Esophagus muscularis mucosa (tissue), 4 donors: ENCODE data around the gene USP22. TPM values are rescaled to one million over a fixed set of nuclear protein-coding genes. Genes with fewer than 3 reads are reported as not detected.

Experiments
- DNase-seq: peaks from one replicate; pipeline ENCODE4 v3.0.0-alpha.2; 2017; ENCODE audit errors: extremely low spot score
- H3K27ac ChIP-seq, 4 donors: fragments of 200-600 bp; sonication (generic); replicated peaks in 1 of 4; 1 replicate in 3 of 4; 2 replicates in 1 of 4; pipeline ENCODE4 v1.5.1; 2016 to 2019; ENCODE audit warnings: mild to moderate bottlenecking in 1 of 4
- H3K27me3 ChIP-seq, 4 donors: fragments of 200-600 bp; sonication (generic); one replicate each; pipeline versions ENCODE4 v1.5.1 to v1.6.0; 2016 to 2019
- H3K36me3 ChIP-seq, 4 donors: fragments of 200-600 bp; sonication (generic); one replicate each; pipeline ENCODE4 v1.5.1; 2016 to 2019
- H3K4me1 ChIP-seq, 4 donors: fragments of 200-600 bp; sonication (generic); one replicate each; pipeline ENCODE4 v1.5.1; 2016 to 2019
- H3K4me3 ChIP-seq, 4 donors: fragments of 200-600 bp; sonication (generic); 1 replicate in 2 of 4; 2 replicates in 2 of 4; pipeline ENCODE4 v1.5.1; 2016 to 2019; ENCODE audit warnings: mild to moderate bottlenecking in 4 of 4, moderate library complexity in 1 of 4
- H3K9me3 ChIP-seq, 4 donors: fragments of 200-600 bp; sonication (generic); 1 replicate in 3 of 4; 2 replicates in 1 of 4; pipeline ENCODE4 v1.5.1; 2016 to 2019
- CTCF ChIP-seq, 3 experiments: fragments of 200-600 bp in 2 of 3; fragments of 450-650 bp in 1 of 3; sonication (generic) in 2 of 3; IDR thresholded peaks; one replicate each; pipeline ENCODE4 v1.5.1; 2017 to 2019; ENCODE audit warnings: antibody characterized with exemption in 3 of 3, mild to moderate bottlenecking in 2 of 3, moderate library complexity in 1 of 3
- EP300 ChIP-seq: sonication (generic); formaldehyde crosslinking; IDR thresholded peaks from one replicate; pipeline ENCODE4 v1.6.1; 2017; ENCODE audit warnings: antibody characterized with exemption
- POLR2A ChIP-seq: fragments of 450-650 bp; IDR thresholded peaks from one replicate; pipeline ENCODE4 v1.6.1; 2017; ENCODE audit warnings: antibody characterized with exemption, moderate library complexity, mild to moderate bottlenecking, low read depth
- POLR2AphosphoS5 ChIP-seq, 2 donors: sonication (generic); formaldehyde crosslinking; IDR thresholded peaks; one replicate each; pipeline ENCODE4 v1.6.1; 2017; ENCODE audit warnings: antibody characterized with exemption in 2 of 2
- WGBS: methylation state at CpG from one replicate; pipeline ENCODE4 v1.1.5; 2018; 5-methylcytosine and 5-hydroxymethylcytosine counted together
- intact Hi-C: fragments of 100-400 bp; cut with DNase I; formaldehyde crosslinking; loops from one replicate; pipeline ENCODE4 v1.15.1; 2023
- total RNA-seq, 4 donors: library from RNA; depleted of rRNA; stranded (reverse); fragments of >200 nt; gene quantifications; one replicate each; pipeline versions ENCODE4 v1.1.0 to v1.2.1, GENCODE V29; 2016

USP22 gene
- total RNA-seq, 4 donors from 2014 or later, result 78.5 to 135 (median 112) TPM

- Histone ChIP-seq H3K27me3 (no peaks in the 10 kb centered on the region), H3K4me1 (peaks cover 24 to 48% (median 35%) of the 10 kb centered on the region in 4 donors), H3K27ac (no peak overlapping the region), H3K9me3 (no peaks in the 10 kb centered on the region), H3K36me3 (peaks cover 0 to 8% (median 0%) of the 10 kb centered on the region in 4 donors), H3K4me3 (no peak overlapping the region)
- no peak for DNase-seq
- WGBS, result 95% methylated on average over 12 of the region's 18 CpGs
- no peak for TF ChIP-seq POLR2AphosphoS5 (IDR thresholded peaks at IDR 0.05)
- no peak for TF ChIP-seq POLR2A
- no peak for TF ChIP-seq CTCF (IDR thresholded peaks at IDR 0.05)
- no peak for TF ChIP-seq EP300
- intact Hi-C loops, result loop anchor here (5.0 to 10.0 kb wide), 3 partner anchors 59 to 769 kb away; no protein-coding TSS in a partner anchor
Observed at GRCh38 chr17:20993863-20994778, 48.7 kb downstream of the USP22 start.

GRCh38 chr17:20992987-20993862 is 49.6 kb downstream of the USP22 start:
- intact Hi-C loops, result loop anchor here (5.0 to 10.0 kb wide), 3 partner anchors 58 to 768 kb away; no protein-coding TSS in a partner anchor
- H3K27ac ChIP-seq, result no peak overlapping the region
- TF ChIP-seq POLR2A (no peak), CTCF (IDR thresholded peaks at IDR 0.05) (peak; percentile 80 to 91 (median 85)), POLR2AphosphoS5 (IDR thresholded peaks at IDR 0.05) (no peak), EP300 (no peak)
- H3K27me3 ChIP-seq, result no peaks in the 10 kb centered on the region
- peak overlapping the region; percentile 10 to 16 (median 14) for H3K4me3 ChIP-seq
- WGBS, result 67% methylated on average over 17 of the region's 17 CpGs
- H3K9me3 ChIP-seq, result no peaks in the 10 kb centered on the region
- no peak for DNase-seq
- H3K4me1 ChIP-seq, result peaks cover 15 to 39% (median 26%) of the 10 kb centered on the region in 4 donors
- H3K36me3 ChIP-seq, result peaks cover 0 to 5% (median 0%) of the 10 kb centered on the region in 4 donors

- Histone ChIP-seq H3K4me1 (peaks cover 10 to 31% (median 20%) of the 10 kb centered on the region in 4 donors), H3K27me3 (no peaks in the 10 kb centered on the region), H3K4me3 (peak overlapping the region; percentile 10 to 16 (median 14)), H3K27ac (no peak overlapping the region), H3K9me3 (no peaks in the 10 kb centered on the region), H3K36me3 (no peaks in the 10 kb centered on the region)
- intact Hi-C loops, result loop anchor here (5.0 to 10.0 kb wide), 3 partner anchors 58 to 768 kb away; no protein-coding TSS in a partner anchor
- DNase-seq, result no peak
- 77% methylated on average over 11 of the region's 12 CpGs for WGBS
- TF ChIP-seq CTCF (IDR thresholded peaks at IDR 0.05) (no peak), POLR2A (no peak), EP300 (no peak), POLR2AphosphoS5 (IDR thresholded peaks at IDR 0.05) (no peak)
Observed at GRCh38 chr17:20992416-20992815, 50.4 kb downstream of the USP22 start.

- Histone ChIP-seq H3K4me1 (peaks cover 5 to 21% (median 14%) of the 10 kb centered on the region in 4 donors), H3K4me3 (no peak overlapping the region), H3K9me3 (no peaks in the 10 kb centered on the region), H3K27ac (no peak overlapping the region), H3K27me3 (no peaks in the 10 kb centered on the region), H3K36me3 (no peaks in the 10 kb centered on the region)
- 95% methylated on average over 17 of the region's 17 CpGs for WGBS
- TF ChIP-seq EP300, result no peak
- no peak for TF ChIP-seq CTCF (IDR thresholded peaks at IDR 0.05)
- no peak for TF ChIP-seq POLR2A
- TF ChIP-seq POLR2AphosphoS5 (IDR thresholded peaks at IDR 0.05), result no peak
- intact Hi-C loops, result loop anchor here (5.0 to 10.0 kb wide), 3 partner anchors 57 to 767 kb away; no protein-coding TSS in a partner anchor
- DNase-seq, result no peak
Observed at GRCh38 chr17:20991276-20992037, 51.4 kb downstream of the USP22 start.
